K562 (cell line): ENCODE measurements around the gene YJU2. TPM values are rescaled to one million over a fixed set of nuclear protein-coding genes. Genes with fewer than 3 reads are reported as not detected.

Experiments used
- ATAC-seq: fragments of 200-7000 bp; cut with Tn5 transposase; 3 replicates; pipeline ENCODE4 v1.9.1; 2020; ENCODE audit warnings: moderate library complexity
- BruUV-seq: library from RNA; stranded (reverse); fragments of 400-500 nt; replicated peaks from 2 replicates; lab custom pipeline; 2021; lab: Mats Ljungman, UMichigan
- CTCF ChIA-PET: fragments of 300-600 bp; formaldehyde crosslinking; extraction: SDS; loops from one replicate; lab custom pipeline; 2021; ENCODE audit warnings: low intra/inter-chr PET ratio; lab: Yijun Ruan, JAX
- POLR2A ChIA-PET: fragments of 300-600, 350-650 bp; sonication (Branson Sonifier 250); formaldehyde crosslinking; extraction: SDS; loops from one replicate; lab custom pipeline; 2021; ENCODE audit warnings: antibody characterized with exemption, inconsistent platforms; lab: Yijun Ruan, JAX
- DNase-seq, 4 experiments: peaks; one replicate each; pipeline versions ENCODE4 v3.0.0 to v3.0.0-alpha.2; 2011 to 2018; ENCODE audit warnings: low spot score in 3 of 4, mixed read lengths in 3 of 4; ENCODE audit errors: extremely low read depth in 1 of 4
- FAIRE-seq: peaks from 2 replicates; lab custom pipeline; 2011; peaks lifted over from hg19 to GRCh38; lab: Jason Lieb, UNC
- H2AFZ ChIP-seq: 2 replicates; pipeline ENCODE4 v1.6.0; 2011; ENCODE audit warnings: low read depth, low read length, control low read depth, inconsistent platforms
- H3K27ac ChIP-seq: fragments of 200-600 bp; 3 replicates; pipeline ENCODE4 v1.8.0; 2011; ENCODE audit warnings: low read depth, mild to moderate bottlenecking, control low read depth, inconsistent platforms, low read length, moderate library complexity, mixed read lengths; ENCODE audit errors: extremely low read depth
- H3K27me3 ChIP-seq, 2 experiments: fragments of 300-600 bp in 1 of 2; 2 replicates in 1 of 2; 3 replicates in 1 of 2; pipeline versions ENCODE4 v1.6.0 to v1.8.0; 2011; ENCODE audit warnings: inconsistent platforms in 2 of 2, low read length in 2 of 2, mild to moderate bottlenecking in 1 of 2, mixed read lengths in 1 of 2, moderate library complexity in 1 of 2; ENCODE audit not compliant: control insufficient read depth in 2 of 2, insufficient read depth in 2 of 2
- H3K36me3 ChIP-seq: fragments of 300-600 bp; 3 replicates; pipeline ENCODE4 v1.8.0; 2011; ENCODE audit warnings: mild to moderate bottlenecking, low read length, inconsistent platforms; ENCODE audit not compliant: control insufficient read depth, insufficient read depth
- H3K4me1 ChIP-seq, 2 experiments: fragments of 200-600 bp in 1 of 2; replicated peaks in 1 of 2; 2 replicates in 1 of 2; 3 replicates in 1 of 2; pipeline versions ENCODE4 v1.5.1 to v1.8.0; 2011; ENCODE audit warnings: inconsistent platforms in 2 of 2, low read length in 2 of 2, mild to moderate bottlenecking in 1 of 2, mixed read lengths in 1 of 2, moderate library complexity in 1 of 2; ENCODE audit not compliant: control insufficient read depth in 2 of 2, insufficient read depth in 2 of 2
- H3K4me2 ChIP-seq: 2 replicates; pipeline ENCODE4 v1.6.1; 2011; ENCODE audit warnings: low read length, control low read depth, inconsistent platforms, mixed read lengths; ENCODE audit not compliant: insufficient read depth
- H3K4me3 ChIP-seq: fragments of 200-600 bp; sonication (generic), shearing (Covaris generic); 2 replicates; pipeline ENCODE4 v1.5.1; 2016; ENCODE audit warnings: control low read depth, inconsistent platforms
- H3K79me2 ChIP-seq: fragments of 200-600 bp; 3 replicates; pipeline ENCODE4 v1.8.0; 2011; ENCODE audit warnings: low read length, inconsistent platforms; ENCODE audit not compliant: control insufficient read depth, insufficient read depth
- H3K9ac ChIP-seq, 2 experiments: 2 replicates each; pipeline versions ENCODE4 v1.6.0 to v1.6.1; 2011; ENCODE audit warnings: low read depth in 2 of 2, low read length in 2 of 2, control low read depth in 1 of 2, inconsistent platforms in 1 of 2, mild to moderate bottlenecking in 1 of 2, mixed read lengths in 1 of 2; ENCODE audit not compliant: insufficient read depth in 1 of 2
- H3K9me1 ChIP-seq: one replicate; pipeline ENCODE4 v1.6.0; 2011; ENCODE audit warnings: inconsistent platforms, mild to moderate bottlenecking, low read length, moderate library complexity; ENCODE audit not compliant: control insufficient read depth, insufficient read depth
- H3K9me3 ChIP-seq: replicated peaks from 2 replicates; pipeline ENCODE4 v1.5.1; 2011; ENCODE audit warnings: low read depth, low read length, inconsistent platforms; ENCODE audit not compliant: control insufficient read depth, insufficient read depth
- H4K20me1 ChIP-seq: replicated peaks from 2 replicates; pipeline ENCODE4 v1.6.1; 2011; ENCODE audit warnings: low read length, inconsistent platforms, mixed read lengths; ENCODE audit not compliant: control insufficient read depth, insufficient read depth
- ARHGAP35 ChIP-seq: fragments of 450-650 bp; IDR thresholded peaks from 2 replicates; pipeline ENCODE4 v1.6.1; 2018; ENCODE audit not compliant: partially characterized antibody
- ATF7 ChIP-seq: fragments of 450-650 bp; IDR thresholded peaks from 2 replicates; pipeline ENCODE4 v1.7.1; 2014; ENCODE audit warnings: mild to moderate bottlenecking, moderate library complexity
- KDM1A ChIP-seq, 2 experiments: fragments of 450-650 bp; IDR thresholded peaks; 2 replicates each; pipeline ENCODE4 v1.6.1; 2016; ENCODE audit warnings: mild to moderate bottlenecking in 2 of 2
- ZBTB43 ChIP-seq: sonication (generic); formaldehyde crosslinking; IDR thresholded peaks from 2 replicates; pipeline ENCODE4 v1.8.0; 2023; ENCODE audit warnings: mild to moderate bottlenecking, missing genetic modification reagents
- ZBTB9 ChIP-seq: fragments of 450-650 bp; formaldehyde crosslinking; IDR thresholded peaks from 2 replicates; pipeline ENCODE4 v1.4.0; 2020; ENCODE audit warnings: mild to moderate bottlenecking, moderate library complexity
- ZNF79 ChIP-seq: fragments of 250-450 bp; sonication (Bioruptor Pico); IDR thresholded peaks from 2 replicates; pipeline ENCODE4 v1.4.0; 2020; ENCODE audit warnings: low read depth, mild to moderate bottlenecking, moderate library complexity
- WGBS: fragments of 100-300 bp; shearing (Covaris generic); methylation state at CpG from one replicate; pipeline ENCODE4 v1.1.6; 2016; ENCODE audit warnings: low coverage, mixed read lengths; ENCODE audit not compliant: insufficient coverage; ENCODE audit errors: missing lambda C conversion rate; 5-methylcytosine and 5-hydroxymethylcytosine counted together
- in situ Hi-C: fragments of 300-500 bp; cut with MboI; formaldehyde crosslinking; loops from 4 replicates; pipeline ENCODE4 v1.15.0; 2018; ENCODE audit warnings: inconsistent platforms, mixed read lengths
- intact Hi-C: fragments of 100-400 bp; cut with micrococcal nuclease; formaldehyde crosslinking; loops from 2 replicates; pipeline ENCODE4 v1.14.2; 2022
- polyA plus RNA-seq, 8 experiments: library from polyadenylated mRNA; depleted of rRNA in 4 of 8; stranded (reverse) in 5 of 8; unstranded in 3 of 8; fragments of >200 nt; fragmentation: Nextera tagmentation in 2 of 8; fragmentation: Illumina TruSeq in 1 of 8; extraction: Ambion mirVana in 2 of 8; extraction: Trizol in 1 of 8; gene quantifications; 2 replicates each; pipeline versions ENCODE4 v1.2.1 to v1.2.3, GENCODE V29; 2011 to 2014; ENCODE audit warnings: inconsistent platforms in 1 of 8, missing spikeins in 1 of 8
- total RNA-seq, 7 experiments: library from RNA; depleted of rRNA in 6 of 7; stranded (reverse); fragments of >200 nt in 6 of 7; fragmentation: Illumina TruSeq in 2 of 7; extraction: Trizol in 2 of 7; gene quantifications; 2 replicates each; pipeline versions ENCODE4 v1.2.1 to v1.2.3, GENCODE V29; 2011 to 2021; ENCODE audit warnings: low replicate concordance in 1 of 7
- TF ChIP-seq, protein P1 (sequence below): sonication (generic); formaldehyde crosslinking; IDR thresholded peaks from 2 replicates; pipeline ENCODE4 v1.8.1; 2023; ENCODE audit warnings: mild to moderate bottlenecking, missing genetic modification reagents

YJU2 gene
- total and polyA plus RNA-seq, 9 of the 15 experiments (the other 6 are each of a cell fraction or from before 2014, with no cell fraction given) = 0.41 to 34.9 (median 19.3) TPM

DNA sequence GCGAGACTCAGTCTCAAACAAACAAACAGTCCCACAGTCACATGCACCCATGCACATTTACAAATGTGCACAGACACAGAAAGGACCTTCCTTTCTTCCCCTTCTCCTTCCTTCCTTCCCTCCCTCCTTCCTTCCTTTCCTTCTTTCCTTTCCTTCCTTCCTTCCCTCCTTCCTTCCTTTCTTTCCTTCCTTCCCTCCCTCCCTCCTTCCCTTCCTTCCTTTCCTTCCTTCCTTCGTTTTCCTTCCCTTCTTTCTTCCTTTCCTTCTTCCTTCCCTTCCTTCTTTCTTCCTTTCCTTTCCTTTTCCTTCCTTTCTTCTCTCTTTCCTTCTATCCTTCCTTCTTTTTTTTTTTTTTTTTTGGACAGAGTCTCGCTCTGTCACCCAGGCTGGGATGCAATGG, 33.8 kb upstream of the YJU2 start (continued):
- peak; percentile 56 for TF ChIP-seq ARHGAP35

DNA sequence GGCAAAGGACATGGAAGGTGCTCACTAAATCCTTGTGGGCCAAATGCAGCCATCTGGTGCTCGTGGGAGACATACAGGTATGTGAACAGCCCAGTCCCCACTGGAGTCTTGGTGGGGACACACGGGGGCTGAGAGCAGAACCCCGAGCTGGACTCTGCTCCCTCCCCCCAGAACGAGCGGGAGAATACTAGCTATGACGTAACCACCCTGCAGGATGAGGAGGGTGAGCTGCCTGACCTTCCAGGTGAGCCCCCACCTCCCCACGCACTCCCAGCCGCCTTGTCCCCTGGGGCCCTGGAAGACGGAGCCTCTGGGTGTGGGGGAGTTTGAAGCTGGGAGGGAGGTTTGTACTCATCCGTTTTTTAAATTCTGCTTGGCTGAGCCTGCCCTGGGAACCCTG, 31.1 kb upstream of the YJU2 start:
- in situ Hi-C loops (no loop called here), intact Hi-C loops (no loop called here)
- H3K79me2 ChIP-seq = no peaks in the 10 kb centered on the region
- ATAC-seq (no peak), DNase-seq (no peak), FAIRE-seq (no peak)
- TF ChIP-seq ZNF79 (CRISPR knock-in tag) (no peak), ATF7 (0 out of 2 replicates have a peak, but pooled peaks have one; percentile 25)
- no peaks in the 10 kb centered on the region for H4K20me1 ChIP-seq
- WGBS = 10% methylated on average over 10 of the region's 10 CpGs
- H3K9ac ChIP-seq = no peak overlapping the region
- no peak overlapping the region for H3K4me2 ChIP-seq
- no peak overlapping the region for H3K4me3 ChIP-seq
- ChIA-PET POLR2A (interaction anchor here (0.6 kb wide), 1 partner anchor 106 kb away, joined by 3 read pairs; no protein-coding TSS in a partner anchor), CTCF (interaction anchor here (0.6 kb wide), 1 partner anchor 18 kb away, joined by 4 read pairs; no protein-coding TSS in a partner anchor)
- H3K27me3 ChIP-seq = peaks cover 10 to 28% of the 10 kb centered on the region in 2 experiments; a peak in 4 of 5 replicates
- H3K9me3 ChIP-seq = no peaks in the 10 kb centered on the region
- no peaks in the 10 kb centered on the region for H3K9me1 ChIP-seq
- H3K4me1 ChIP-seq = peaks cover 0 to 12% of the 10 kb centered on the region in 2 experiments; a peak in 2 of 5 replicates
- no peak overlapping the region for H2AFZ ChIP-seq
- no peaks in the 10 kb centered on the region for H3K36me3 ChIP-seq
- BruUV-seq = no TSS peak
- H3K27ac ChIP-seq = no peak overlapping the region

- POLR2A ChIA-PET = interaction anchor here (0.6 to 0.8 kb wide), 3 partner anchors 10 to 302 kb away, joined by 3 read pairs; no protein-coding TSS in a partner anchor
- TF ChIP-seq, protein P1, sequence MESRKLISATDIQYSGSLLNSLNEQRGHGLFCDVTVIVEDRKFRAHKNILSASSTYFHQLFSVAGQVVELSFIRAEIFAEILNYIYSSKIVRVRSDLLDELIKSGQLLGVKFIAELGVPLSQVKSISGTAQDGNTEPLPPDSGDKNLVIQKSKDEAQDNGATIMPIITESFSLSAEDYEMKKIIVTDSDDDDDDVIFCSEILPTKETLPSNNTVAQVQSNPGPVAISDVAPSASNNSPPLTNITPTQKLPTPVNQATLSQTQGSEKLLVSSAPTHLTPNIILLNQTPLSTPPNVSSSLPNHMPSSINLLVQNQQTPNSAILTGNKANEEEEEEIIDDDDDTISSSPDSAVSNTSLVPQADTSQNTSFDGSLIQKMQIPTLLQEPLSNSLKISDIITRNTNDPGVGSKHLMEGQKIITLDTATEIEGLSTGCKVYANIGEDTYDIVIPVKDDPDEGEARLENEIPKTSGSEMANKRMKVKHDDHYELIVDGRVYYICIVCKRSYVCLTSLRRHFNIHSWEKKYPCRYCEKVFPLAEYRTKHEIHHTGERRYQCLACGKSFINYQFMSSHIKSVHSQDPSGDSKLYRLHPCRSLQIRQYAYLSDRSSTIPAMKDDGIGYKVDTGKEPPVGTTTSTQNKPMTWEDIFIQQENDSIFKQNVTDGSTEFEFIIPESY (CRISPR knock-in tag) = 0 out of 2 replicates have a peak, but pooled peaks have one; percentile 2
- no peak for TF ChIP-seq ZBTB43 (CRISPR knock-in tag)
- peak in 1 of 2 experiments; percentile 39; a peak in 1 of 4 replicates for TF ChIP-seq KDM1A (IDR thresholded peaks at IDR 0.05)
- peak; percentile 100 for TF ChIP-seq ZBTB9 (CRISPR knock-in tag)
Measured at GRCh38 chr19:4216846-4217245, 30.0 kb upstream of the YJU2 start.

More at GRCh38 chr19:4216846-4217245, 30.0 kb upstream of the YJU2 start:
- Histone ChIP-seq H3K27ac (no peak overlapping the region), H3K4me2 (no peak overlapping the region), H3K4me3 (no peak overlapping the region), H3K27me3 (peaks cover 10 to 28% of the 10 kb centered on the region in 2 experiments; a peak in 4 of 5 replicates), H2AFZ (no peak overlapping the region), H3K4me1 (peaks cover 0 to 12% of the 10 kb centered on the region in 2 experiments; a peak in 2 of 5 replicates), H3K9me1 (no peaks in the 10 kb centered on the region), H3K36me3 (no peaks in the 10 kb centered on the region), H3K9ac (no peak overlapping the region), H3K9me3 (no peaks in the 10 kb centered on the region), H4K20me1 (no peaks in the 10 kb centered on the region), H3K79me2 (no peaks in the 10 kb centered on the region)
- WGBS = 31% methylated on average over 6 of the region's 6 CpGs
- intact Hi-C loops (no loop called here), in situ Hi-C loops (no loop called here)
- DNase-seq = no peak
- CTCF ChIA-PET = no interaction called here
- FAIRE-seq = no peak
- BruUV-seq = no TSS peak
- ATAC-seq = no peak
